ENCODE measurements around the gene SREBF1.
"Not testable (repeated sequence)": the region's sequence is repeated elsewhere in the genome, so short reads cannot be mapped to it uniquely, and the experiment has no call there.

SREBF1 gene

DNA sequence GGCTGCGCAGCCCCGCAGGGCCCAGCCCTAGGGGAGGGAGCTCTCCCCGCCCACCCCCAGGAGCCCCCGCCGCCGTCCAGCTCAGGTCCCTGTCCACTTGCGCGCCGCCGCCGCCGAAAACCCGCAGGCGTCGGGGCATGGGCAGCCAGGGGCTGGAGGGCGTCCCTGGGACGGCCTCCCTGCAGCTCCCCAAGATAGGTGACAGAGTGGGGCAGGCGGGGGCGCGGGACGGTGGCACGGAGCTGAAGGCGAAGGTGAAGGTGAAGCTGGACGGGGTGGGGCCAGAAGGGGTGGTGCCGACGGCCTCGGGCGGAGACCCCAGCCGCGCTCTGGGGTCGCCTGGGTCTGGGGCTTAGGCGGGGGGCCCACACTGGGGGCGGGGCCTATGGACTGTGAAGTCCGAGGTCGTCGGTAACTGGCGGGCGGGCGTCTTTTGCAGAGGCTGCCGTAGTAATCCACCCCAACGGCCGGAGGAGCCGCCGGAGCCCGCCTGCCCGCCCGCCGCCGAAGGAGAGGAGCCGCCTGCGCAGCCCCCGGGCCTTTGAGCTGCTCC, 27.2 kb downstream of the SREBF1 start:
- DNase-seq: no peak

DNA sequence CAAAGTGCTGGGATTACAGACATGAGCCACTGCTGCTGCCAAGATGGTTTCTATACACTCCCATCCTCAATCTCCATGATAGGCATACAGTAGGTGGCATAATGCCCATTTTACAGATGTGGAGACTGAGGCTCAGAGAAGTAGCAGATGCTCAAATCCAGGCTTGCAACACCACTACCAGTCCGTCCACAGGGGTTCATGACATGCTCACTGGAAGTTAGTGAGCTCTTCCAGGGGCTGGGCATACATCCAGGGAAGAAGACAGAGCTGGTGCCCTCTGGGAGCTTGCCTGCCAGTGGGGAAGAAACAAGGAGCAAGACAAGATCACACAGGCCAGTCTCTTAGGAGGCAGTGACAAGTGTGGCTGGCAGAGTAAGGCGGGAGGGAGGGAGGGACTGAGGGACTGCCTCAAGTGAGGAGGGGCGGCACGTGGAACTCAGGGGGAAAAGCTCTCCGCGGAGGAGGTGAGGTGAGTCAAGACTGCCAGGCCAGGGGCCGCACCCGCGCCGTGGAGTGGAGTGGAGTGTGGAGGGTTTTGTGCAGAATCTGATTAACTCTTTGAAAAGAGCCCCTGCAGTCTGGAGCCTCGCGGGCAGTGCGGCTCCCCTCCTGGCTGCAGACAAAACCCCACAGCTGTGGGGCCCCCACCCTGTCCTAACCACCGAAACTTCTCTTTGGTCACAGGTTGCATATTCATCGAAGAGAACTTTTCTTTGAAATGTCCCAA, 27.9 kb downstream of the SREBF1 start:
- DNase-seq: no peak

DNA sequence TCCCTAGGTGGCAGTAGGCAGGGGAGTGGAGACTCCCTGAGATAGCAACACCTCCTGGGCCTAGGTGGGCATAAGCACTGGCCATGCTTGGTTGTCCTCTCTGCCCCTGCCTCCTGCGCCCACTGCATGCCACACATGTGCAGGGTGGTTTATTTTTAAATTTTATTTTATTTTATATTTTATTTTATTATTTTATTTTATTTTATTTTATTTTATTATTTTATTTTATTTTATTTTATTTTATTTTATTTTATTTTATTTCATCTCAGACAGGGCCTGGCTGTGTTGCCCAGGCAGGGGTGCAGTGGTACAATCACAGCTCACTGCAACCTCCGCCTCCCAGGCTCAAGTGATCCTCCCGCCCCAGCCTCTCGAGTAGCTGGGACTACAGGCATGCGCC, 28.6 kb downstream of the SREBF1 start:
- DNase-seq: not testable (repeated sequence)

DNA sequence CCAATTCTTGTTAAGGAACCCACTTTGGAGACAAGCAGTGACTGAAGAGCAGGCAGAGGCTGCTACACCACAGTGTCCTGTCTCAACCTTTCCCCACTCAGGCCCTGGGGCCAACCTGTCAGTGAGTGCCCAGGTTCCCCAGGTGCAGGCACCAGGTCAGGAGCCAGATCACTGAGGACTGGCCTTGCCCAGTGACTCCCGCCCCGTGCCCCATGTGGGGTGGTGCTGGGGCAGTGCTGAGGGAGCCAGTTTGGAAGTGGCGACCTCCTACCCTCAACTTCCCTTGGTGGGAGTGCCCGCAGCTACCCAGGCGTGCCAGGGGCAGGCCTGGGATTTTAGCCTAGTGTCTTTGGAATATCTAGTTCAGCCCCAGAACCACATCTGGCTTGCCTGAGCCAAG, 29.3 kb downstream of the SREBF1 start:
- DNase-seq: no peak

DNA sequence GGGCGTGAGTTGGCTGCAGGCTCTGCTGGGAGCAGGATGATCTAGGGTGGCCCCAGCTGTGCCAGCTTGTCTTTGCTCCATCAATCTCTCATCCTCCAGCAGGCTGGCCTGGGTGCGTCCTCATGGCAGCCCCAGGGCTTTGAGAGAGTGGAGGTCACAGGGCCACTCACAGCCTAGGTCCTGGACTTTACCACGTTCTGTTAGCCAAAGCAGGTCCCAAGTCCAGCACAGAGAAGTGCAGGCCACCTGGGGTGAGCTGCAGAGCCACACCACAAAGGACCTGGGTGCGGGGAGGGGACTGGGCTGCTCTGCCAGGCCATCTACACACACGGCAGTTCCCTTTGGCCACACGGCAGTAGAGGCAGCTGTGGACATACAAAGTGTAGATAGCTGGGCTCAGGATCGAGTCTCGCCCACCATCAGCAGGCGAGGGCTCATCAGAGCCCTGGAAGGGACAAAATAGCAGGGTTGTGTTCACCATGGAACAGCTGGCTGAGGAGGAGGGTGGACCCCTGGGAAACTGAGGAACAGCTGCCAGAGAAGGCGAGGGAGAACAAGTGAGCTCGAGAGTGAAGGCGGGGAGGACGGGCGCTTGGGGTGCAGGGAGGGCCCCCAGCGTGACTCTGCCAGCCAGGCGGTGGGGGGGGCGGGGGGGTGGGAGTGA, 30.0 kb downstream of the SREBF1 start:
- DNase-seq: no peak

DNA sequence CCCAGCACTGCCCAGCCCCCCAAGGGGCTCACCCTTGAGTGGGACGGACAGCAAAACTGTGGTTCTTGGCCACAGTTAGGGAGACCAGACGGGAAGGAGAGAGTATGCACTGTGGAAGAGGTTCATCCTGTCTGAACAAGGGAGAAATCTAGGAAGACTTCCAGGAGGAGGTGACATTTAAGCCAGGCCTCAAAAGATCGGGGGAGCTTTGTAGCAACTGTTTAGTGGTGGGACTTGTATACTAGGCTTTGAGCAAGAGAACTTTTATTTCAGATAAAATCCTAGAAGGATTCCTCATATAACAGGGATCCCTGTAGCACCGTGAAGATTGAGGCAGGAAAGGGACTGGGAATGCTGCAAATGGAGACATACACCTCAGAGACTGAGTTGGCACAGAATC, 30.8 kb downstream of the SREBF1 start:
- DNase-seq: no peak

DNA sequence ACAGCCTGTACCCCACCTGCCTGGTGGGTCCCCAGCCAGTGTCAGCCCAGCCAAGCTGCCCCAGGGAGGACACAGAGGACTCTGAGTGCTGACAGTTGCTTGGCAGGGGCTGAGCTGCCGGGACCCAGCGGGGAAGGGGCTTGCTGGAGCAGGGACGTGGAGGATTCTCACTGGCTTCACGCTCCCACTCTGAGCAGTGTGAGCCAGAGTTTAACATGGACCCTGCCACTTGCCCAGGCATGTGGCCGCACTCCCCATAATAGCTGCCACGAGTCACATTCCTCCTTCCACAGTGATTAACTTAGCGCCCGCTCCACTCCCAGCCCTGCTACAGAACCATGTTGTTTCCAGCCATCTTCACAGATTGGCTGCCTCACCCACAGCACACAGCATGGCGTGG, 31.2 kb downstream of the SREBF1 start:
- no peak for DNase-seq

DNA sequence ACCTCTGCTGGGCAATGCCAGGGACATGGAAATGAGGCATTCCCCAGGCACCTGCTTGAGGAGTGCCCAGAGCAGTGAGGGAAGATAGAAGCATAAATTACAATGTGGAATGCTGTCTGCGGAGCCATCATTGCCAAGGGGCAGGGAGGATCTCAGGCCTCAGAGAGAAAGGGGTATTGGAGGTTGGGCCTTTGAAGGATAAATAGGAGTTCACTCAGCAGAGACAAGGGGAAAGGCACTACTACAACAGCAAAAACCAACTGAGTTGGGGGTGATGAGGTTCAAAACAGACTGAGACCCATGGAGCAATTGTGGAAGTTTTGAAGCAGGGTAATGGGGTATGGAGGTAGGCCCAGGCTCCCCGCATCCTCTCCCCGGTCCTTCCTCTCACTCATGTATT, 32.8 kb downstream of the SREBF1 start:
- DNase-seq: no peak

DNA sequence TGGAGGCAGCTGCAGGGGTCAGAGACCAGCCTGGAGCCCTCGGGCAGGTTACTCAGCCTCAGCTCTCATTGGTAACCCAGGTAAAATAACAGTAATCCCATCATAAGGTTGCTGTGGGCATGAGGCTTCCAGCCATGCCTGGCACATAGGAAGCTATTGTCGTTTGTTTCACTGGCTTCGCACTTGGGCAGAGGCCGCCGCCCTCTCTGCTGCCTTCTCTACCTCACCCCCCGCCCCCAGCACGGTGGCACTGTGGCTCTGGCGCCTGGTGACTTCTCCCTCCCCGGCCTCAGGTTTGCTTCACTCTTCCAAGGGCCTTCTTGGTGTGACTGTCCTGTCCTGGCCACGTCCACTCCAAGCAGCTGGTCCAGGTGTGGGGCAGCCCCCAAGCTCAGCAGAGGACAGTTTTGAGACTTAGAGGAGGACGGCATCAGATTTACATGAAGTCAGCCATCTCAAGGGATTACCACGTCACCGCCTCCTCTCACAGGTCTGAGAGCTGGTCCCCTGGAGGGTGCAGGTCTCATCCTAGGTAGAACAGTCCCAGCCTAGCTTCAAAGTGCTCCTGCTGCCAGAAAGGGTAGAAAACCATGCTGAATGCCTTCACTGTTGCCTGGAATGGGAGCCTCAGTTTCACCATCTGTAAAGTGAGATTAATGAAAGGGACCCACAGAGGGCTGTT, 34.8 kb downstream of the SREBF1 start:
- DNase-seq: no peak

DNA sequence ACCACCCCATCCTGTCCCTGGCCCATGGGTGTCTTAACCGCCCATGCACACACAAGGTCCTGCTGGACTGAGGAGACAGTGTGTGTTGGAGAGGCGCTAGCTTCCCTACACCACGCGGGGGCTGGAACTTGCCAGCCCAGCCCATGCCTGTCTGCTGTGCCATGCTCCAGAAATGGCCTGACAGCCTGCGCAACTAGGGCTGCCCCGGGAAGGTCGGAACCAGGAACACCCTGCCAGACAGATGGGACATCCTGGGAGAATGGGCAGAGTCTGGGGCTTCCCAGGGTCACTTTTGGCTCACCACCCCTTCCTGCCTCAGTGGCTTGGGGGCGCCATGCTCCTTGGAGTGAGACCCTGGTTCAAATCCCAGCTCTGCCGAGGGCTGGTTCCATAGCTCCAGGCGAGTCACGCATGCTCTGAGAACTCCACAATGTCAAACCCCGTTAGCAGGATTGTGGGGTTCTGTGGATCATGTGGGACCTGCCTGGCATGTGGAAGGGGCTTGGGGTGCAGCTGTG, 36.2 kb downstream of the SREBF1 start:
- no peak for DNase-seq

DNA sequence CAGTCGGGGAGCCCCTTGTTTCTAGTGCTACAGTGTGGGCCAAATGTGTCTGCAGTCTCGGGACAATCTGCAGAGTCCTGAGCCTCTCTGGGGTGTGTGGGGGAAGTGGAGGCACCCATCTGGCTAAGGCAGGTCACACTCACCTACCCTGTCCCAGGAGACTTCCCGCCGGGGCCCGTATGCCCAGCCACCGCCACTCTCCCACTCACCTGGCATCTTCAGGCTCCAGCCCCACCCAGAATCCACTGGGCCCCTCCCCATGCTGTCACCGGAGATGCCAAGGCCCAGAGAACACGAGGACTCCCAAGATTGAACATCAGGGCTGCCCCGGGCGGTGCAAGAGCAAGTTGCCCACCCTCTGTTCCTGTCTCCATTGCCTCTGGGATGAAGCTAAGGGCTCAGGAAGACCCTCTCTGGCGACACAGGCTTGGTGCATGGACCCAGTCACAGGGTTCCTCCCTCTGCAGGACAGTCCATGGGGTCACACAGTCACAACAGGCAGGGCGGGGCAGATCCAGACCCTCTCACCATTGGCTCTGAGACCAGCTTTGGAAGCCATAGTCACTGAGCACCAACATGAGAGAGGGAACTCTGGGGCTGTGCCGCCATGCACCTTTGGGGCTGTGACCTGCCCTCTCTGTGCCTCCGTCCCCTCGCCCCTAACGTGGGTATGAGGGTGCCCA, 38.1 kb downstream of the SREBF1 start:
- DNase-seq: peak in 2 of 6 experiments; percentile 7 to 16

DNA sequence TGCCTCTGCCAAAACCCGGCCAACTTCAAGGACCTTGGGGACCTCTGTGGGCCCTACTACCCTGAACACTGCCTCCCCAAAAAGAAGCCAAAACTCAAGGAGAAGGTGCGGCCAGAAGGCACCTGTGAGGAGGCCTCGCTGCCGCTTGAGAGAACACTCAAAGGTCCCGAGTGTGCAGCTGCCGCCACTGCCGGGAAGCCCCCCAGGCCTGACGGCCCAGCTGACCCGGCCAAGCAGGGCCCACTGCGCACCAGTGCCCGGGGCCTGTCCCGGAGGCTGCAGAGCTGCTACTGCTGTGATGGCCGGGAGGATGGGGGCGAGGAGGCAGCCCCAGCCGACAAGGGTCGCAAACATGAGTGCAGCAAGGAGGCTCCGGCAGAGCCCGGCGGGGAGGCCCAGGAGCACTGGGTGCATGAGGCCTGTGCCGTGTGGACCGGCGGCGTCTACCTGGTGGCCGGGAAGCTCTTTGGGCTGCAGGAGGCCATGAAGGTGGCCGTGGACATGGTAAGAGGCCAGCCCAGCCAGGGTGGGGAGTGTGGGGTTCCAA, 38.7 kb downstream of the SREBF1 start:
- DNase-seq: no peak

DNA sequence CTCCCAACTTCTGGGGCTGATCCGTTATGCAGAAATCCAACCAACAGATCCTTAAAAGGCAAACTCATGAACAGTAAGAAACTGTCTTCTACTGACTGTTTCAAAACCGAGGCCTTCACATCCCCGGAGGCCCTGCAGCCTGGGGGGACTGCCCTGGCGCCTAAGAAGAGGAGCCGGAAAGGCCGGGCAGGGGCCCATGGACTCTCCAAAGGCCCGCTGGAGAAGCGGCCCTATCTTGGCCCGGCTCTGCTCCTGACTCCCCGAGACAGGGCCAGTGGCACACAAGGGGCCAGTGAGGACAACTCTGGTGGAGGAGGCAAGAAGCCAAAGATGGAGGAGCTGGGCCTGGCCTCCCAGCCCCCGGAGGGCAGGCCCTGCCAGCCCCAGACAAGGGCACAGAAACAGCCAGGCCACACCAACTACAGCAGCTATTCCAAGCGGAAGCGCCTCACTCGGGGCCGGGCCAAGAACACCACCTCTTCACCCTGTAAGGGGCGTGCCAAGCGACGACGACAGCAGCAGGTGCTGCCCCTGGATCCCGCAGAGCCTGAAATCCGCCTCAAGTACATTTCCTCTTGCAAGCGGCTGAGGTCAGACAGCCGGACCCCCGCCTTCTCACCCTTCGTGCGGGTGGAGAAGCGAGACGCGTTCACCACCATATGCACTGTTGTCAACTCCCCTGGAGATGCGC, 39.5 kb downstream of the SREBF1 start:
- DNase-seq: no peak

DNA sequence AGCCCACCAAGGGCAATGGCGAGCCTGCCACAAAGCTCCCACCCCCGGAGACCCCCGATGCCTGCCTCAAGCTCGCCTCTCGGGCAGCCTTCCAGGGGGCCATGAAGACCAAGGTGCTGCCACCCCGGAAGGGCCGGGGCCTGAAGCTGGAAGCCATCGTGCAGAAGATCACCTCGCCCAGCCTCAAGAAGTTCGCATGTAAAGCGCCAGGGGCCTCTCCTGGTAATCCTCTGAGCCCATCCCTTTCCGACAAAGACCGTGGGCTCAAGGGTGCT, 40.1 kb downstream of the SREBF1 start:
- DNase-seq: no peak

DNA sequence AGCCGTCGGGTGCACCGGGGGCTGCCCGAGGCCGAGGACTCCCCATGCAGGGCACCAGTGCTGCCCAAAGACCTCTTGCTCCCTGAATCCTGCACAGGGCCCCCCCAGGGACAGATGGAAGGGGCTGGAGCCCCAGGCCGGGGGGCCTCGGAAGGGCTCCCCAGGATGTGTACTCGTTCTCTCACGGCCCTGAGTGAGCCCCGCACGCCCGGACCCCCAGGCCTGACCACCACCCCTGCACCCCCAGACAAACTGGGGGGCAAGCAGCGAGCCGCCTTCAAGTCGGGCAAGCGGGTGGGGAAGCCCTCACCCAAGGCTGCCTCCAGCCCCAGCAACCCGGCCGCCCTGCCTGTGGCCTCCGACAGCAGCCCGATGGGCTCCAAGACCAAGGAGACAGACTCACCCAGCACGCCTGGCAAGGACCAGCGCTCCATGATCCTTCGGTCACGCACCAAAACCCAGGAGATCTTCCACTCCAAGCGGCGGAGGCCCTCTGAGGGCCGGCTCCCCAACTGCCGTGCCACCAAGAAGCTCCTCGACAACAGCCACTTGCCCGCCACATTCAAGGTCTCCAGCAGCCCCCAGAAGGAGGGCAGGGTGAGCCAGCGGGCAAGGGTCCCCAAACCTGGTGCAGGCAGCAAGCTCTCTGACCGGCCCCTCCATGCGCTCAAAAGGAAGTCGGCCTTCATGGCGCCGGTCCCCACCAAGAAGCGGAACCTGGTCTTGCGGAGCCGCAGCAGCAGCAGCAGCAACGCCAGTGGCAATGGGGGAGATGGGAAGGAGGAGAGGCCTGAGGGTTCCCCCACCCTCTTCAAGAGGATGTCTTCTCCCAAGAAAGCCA, 40.6 kb downstream of the SREBF1 start:
- no peak for DNase-seq

DNA sequence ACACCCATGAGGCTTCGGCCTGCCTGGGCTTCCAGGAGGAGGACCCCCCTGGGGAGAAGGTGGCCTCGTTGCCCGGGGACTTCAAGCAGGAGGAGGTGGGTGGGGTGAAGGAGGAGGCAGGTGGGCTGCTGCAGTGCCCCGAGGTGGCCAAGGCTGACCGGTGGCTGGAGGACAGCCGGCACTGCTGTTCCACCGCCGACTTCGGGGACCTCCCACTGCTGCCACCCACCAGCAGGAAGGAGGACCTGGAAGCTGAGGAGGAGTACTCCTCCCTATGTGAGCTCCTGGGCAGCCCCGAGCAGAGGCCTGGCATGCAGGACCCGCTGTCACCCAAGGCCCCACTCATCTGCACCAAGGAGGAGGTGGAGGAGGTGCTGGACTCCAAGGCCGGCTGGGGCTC, 41.5 kb downstream of the SREBF1 start:
- no peak for DNase-seq

DNA sequence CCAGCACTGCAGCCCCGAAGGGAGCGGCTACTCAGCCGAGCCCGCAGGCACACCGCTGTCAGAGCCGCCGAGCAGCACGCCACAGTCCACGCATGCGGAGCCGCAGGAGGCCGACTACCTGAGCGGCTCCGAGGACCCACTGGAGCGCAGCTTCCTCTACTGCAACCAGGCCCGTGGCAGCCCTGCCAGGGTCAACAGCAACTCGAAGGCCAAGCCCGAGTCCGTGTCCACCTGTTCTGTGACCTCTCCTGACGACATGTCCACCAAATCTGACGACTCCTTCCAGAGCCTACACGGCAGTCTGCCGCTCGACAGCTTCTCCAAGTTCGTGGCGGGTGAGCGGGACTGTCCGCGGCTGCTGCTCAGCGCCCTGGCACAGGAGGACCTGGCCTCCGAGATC, 42.4 kb downstream of the SREBF1 start:
- no peak for DNase-seq

DNA sequence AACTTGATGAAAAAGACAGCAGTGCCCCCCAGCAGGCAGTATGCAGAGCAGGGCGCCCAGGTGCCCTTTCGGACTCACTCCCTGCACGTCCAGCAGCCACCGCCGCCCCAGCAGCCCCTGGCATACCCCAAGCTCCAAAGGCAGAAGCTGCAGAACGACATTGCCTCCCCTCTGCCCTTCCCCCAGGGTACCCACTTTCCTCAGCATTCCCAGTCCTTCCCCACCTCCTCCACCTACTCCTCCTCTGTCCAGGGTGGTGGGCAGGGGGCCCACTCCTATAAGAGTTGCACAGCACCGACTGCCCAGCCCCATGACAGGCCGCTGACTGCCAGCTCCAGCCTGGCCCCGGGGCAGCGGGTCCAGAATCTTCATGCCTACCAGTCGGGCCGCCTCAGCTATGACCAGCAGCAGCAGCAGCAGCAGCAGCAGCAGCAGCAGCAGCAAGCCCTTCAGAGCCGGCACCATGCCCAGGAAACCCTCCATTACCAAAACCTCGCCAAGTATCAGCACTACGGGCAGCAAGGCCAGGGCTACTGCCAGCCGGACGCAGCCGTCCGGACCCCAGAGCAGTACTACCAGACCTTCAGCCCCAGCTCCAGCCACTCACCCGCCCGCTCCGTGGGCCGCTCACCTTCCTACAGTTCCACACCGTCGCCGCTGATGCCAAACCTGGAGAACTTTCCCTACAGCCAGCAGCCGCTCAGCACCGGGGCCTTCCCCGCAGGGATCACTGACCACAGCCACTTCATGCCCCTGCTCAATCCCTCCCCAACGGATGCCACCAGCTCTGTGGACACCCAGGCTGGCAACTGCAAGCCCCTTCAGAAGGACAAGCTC, 43.2 kb downstream of the SREBF1 start:
- DNase-seq: no peak

DNA sequence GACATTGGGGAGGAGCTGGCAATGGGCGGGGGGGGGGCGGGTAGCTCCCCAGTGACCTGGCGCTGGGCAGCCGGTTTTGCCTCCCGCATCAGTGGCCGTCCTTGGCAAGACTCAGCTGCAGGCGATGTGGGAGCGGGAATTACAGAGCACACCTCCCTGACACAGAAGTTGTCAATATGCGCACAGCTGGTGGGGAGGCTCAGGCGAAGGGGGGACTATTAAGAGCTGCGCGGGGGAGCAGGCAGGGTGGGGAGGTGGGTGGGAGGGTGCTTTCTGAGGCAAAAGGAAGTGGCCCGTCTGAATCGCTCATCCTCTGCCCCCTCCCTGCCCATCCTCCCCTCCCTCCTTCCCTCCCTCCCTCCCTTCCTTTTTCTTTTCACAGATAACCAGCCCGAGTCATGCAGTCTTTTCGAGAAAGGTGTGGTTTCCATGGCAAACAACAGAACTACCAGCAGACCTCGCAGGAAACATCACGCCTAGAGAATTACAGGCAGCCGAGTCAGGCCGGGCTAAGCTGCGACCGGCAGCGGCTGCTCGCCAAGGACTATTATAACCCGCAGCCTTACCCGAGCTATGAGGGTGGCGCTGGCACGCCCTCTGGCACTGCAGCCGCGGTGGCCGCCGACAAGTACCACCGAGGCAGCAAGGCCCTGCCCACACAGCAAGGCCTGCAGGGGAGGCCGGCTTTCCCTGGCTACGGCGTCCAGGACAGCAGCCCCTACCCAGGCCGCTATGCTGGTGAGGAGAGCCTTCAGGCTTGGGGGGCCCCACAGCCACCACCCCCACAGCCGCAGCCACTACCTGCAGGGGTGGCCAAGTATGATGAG, 44.0 kb downstream of the SREBF1 start:
- peak; percentile 53 to 80 (median 64) for DNase-seq

Data from stimulated activated naive CD4-positive, alpha-beta T cell (primary cell).